ENCODE results near the gene LRPPRC.

GRCh38 chr2:43854671-43855070 lies 141.1 kb downstream of the LRPPRC start:
- TF ChIP-seq CTCF (conservative IDR thresholded peaks at IDR 0.05; ENCODE audit: low read depth in 2 of 2) (no peak), EZH2 (IDR thresholded peaks at IDR 0.05; ENCODE audit: low read depth, unreplicated experiment) (no peak), POLR2AphosphoS5 (IDR thresholded peaks at IDR 0.05; ENCODE audit: low read depth) (no peak), EZH2phosphoT487 (IDR thresholded peaks at IDR 0.05; ENCODE audit: unreplicated experiment) (no peak), STAT1 (IDR thresholded peaks at IDR 0.05; ENCODE audit: unreplicated experiment) (no peak), REST (IDR thresholded peaks at IDR 0.05; ENCODE audit: unreplicated experiment) (no peak)
